ENCODE measurements around the gene B3GNT8.

DNA sequence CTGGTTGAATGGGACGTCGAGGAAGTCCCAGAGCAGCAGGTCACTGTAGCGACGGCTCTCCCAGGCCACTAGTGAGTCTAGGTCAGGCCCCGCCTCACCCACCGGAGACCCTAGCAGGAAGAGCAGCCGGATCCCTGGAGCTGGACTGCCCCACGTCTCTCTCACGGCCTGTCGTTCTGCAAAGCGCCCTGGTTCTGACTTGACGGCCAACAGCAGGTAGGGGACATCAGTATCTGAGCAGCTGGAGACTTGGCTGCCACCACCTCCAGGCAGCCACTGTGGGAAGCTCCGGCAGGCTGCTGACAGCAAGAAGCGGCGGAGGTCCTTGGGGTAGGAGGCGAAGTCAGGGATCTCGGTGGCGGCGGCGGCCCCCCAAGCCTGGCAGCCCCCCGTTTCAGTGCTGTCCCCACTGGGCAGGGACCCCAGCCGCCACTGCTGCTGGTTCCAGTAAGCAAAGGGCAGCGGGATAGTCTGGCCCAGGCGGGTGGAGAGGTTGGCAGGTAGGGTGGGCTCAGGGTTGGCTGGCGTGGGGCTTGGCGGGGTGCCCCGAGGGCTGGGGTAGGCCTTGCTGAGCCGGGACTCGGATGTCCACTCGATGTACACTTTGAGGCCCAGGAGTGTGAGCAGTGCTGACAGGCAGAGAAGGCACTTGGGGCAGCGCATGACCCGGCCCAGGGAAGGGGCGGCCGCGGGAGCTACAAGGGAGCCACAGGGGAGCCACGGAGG is 895 bp downstream of the B3GNT8 start:
- no peak for TF ChIP-seq CTCF (IDR thresholded peaks at IDR 0.05; ENCODE audit: low read depth, low read length, missing input control)
- no peak for TF ChIP-seq TAF1 (conservative IDR thresholded peaks at IDR 0.05)

All from liver (tissue), 3 donors.